Measurements from ENCODE around the gene SAMD9.
"Not testable (repeated sequence)": the region's sequence is repeated elsewhere in the genome, so short reads cannot be mapped to it uniquely, and the experiment has no call there.

The SAMD9 gene

DNA sequence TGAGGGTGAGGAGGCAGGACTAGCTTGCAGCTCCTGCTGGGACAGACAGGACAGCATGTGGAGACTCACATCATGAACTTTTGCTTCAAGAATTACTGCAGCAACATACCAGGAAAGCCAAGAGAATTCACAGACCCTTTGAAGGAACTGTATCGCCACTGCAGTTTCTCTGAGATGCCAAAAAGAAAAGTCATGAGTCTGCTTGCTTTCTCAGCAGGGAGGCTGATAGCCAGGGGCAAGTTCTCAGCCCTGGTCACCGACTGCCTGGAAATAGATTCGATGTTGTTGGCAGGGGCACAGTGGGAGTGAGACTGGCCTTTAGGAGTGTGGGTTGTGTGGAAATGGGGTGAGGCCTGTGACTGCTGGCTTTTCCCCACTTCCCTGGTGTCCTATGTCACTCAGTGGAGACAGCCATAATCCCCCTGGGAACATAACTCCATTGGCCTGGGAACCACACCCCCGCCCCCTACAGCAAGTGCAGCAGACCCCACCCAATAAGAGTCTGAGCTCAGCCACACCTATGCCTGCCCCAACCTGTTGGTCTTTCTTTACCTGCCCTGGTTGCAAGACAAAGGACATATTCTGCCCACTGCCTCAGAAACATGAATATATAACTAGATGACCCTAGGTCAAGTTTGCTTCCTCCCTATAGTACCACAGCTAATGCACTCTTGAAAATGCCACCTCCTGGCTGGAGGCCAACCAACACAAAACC is 1.6 kb upstream of the SAMD9 start:
- no peak for DNase-seq

DNA sequence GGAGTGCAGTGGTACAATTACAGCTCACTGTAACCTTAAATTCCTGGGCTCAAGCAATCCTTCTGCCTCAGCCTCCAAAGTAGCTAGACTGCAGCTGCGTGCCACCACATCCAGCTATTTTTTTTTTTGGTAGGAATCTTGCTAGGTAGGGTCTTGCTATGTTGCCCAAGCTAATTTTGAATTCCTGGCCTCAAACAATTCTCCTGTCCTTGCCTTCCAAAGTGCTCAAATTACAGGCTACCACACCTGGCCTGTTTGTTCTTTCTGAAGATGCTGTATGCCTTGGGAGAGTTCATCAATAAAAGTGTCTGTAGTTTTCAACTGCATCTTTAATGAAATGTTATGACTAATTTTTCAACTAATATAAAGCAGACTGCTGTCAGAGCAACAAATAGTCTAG is 452 bp downstream of the SAMD9 start:
- peak; percentile 71 for DNase-seq

DNA sequence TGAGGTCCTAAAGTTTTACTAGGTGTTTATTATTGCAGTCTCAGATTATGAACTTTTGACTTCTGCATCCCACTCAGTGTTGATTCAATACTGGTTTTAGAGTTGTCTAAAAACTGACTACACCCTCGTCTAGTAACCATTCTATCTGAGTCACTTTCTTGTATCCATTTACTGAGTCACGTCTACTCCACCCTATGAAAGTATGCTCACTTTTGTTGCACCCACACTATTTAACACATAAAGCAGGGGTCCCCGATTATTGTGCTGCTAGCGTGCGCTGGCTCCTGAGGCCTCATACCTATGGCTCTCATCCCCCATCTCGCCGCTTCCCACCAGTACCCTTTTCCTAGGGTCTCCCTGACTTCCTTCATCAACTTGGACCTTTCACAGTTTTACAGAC is 2.0 kb downstream of the SAMD9 start:
- DNase-seq = no peak

DNA sequence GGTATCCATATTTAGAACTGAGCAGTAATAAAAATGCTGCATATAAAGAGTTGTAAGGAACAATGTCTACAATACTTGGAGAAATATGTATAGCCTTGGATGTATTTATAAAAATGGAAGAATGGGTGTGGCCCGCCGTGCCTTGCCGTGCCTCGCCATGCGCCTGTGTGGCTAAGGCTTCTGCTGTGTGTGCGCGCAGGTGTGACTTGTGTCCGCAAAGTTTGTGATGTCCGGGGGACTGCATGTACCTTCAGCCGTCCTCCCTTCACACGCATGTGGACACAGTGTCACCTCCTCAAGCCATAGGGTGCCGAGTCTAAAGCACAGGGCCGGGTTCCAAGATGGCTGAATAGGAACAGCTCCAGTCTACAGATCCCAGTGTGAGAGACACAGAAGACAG is 9.8 kb downstream of the SAMD9 start:
- DNase-seq = no peak

DNA sequence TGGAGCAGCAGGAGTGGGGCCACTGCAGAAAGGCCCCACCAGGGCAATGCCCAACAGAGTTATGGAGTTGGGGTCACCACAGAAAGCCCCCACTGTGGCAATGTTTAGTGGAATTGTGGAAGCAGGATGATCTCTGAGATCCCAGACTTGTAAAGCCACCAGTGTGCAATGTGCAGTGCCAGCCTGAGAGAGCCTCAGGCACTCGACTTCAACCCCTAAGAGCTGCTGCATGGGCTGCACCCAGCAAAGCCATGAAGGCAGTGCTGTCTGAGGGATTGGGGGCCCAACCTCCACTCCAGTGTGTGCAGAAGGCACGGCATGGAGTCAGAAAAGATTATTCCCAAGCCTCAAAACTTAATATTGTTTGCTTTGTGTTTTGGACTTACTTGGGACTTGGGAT is 20.4 kb downstream of the SAMD9 start:
- DNase-seq = no peak

DNA sequence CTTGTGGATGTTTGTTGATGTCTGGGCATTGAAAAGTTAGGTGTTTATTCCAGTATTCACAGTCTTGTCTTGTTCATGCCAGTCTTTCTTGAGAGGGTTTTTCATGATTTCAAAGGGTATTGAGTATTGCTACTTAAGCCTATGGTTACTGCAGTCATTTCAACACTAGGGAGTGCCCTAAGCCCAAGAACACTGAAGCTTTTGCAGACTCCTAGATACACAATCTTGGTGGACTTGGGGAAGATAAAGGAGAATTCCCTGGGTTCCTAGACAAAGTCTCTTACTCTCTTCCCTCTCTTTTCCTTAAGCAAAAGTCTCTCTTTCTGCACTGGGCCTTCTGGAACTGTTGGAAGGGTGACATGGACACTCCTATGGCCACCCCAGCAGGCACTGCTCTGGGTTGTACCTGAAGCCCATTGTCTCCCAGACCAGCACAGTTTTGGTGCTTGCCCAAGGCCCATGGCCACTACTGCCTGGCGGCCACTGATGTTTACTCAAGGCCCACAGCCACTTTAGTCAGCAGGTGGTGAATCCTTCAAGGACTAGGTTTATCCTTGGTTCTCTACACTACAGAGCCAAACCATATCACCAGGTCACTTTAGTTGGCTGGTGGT is 24.9 kb downstream of the SAMD9 start:
- DNase-seq = peak; percentile 76

DNA sequence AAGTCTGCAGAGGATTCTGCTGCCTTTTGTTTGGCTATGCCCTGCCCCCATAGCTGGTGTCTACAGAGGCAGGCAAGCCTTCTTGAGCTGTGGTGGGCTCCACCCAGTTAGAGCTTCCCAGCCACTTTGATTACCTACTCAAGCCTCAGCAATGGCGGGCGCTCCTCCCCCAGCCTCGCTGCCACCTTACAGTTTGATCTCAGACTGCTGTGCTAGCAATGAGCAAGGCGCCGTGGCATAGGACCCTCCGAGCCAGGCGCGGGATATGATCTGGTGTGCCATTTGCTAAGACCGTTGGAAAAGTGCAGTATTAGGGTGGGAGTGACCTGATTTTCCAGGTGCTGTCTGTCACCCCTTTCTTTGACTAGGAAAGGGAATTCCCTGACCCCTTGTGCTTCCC is 44.4 kb downstream of the SAMD9 start:
- DNase-seq = not testable (repeated sequence)

DNA sequence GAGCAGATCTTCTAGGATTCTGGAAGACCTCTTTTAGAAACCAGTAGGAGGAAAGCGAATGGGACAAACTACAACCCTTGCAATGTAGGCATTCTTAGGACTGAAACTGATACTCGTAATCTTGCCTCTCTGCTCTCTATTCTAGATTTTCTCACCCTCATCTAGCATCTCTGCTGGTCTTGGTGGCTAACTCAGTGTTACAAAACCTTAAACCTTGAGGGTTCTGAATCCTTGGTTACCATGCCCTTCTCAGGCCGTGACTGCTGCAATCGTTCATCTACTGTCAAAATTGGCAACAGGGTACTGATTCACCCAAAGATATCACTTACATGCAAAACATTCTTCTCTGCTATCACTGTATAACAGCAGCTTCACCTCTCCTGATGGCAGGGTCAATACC is 55.2 kb downstream of the SAMD9 start:
- no peak for DNase-seq

DNA sequence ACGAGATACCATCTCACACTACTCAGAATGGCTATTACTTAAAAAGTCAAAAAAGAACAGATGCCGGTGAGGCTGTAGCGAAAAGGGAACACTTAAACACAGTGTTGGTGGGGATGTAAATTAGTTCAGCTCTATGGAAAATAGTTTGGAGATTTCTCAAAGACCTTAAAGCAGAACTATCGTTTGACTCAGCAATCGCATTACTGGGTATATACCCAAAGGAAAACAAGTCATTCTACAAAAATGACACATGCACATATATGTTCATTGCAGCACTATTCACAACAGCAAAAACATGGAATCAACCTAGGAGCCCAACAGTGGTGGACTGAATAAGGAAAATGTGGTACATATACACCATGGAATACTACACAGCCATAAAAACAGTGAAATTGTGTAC is 56.9 kb downstream of the SAMD9 start:
- DNase-seq = no peak

DNA sequence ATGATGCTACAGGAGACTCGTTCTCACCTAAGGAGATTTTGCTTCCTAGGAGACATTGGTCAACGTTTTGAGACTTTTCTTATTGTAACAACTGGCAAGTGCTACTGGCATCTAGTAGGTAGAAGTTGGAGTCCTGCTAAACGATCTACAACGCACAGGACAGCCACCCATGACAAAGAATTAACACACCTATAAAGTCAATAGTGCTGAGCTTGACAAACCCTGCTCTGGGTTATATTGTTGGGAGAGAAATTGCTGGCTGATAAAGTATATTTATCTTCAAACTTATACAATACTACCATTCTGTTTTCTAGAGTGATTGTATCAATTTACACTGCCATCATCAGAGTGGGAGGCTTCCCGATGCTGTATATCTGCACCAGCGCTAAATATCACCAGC is 57.8 kb downstream of the SAMD9 start:
- no peak for DNase-seq

DNA sequence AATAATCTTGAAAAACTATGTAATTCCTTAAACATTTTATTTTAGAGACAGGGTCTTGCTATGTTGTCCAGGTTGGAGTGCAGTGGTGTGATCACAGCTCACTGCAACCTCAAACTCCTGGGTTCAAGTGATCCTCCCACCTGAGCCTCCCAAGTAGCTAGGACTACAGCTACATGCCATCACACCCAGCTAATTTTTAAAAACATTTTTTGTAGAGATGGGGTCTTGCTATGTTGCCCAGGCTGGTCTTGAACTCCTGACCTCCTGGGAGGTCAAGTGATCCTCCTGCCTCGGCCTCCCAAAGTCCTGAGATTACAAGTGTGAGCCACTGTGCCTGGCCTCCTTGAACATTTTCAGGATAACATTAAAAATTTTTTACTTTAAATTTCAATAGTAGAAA is 61.2 kb downstream of the SAMD9 start:
- not testable (repeated sequence) for DNase-seq

DNA sequence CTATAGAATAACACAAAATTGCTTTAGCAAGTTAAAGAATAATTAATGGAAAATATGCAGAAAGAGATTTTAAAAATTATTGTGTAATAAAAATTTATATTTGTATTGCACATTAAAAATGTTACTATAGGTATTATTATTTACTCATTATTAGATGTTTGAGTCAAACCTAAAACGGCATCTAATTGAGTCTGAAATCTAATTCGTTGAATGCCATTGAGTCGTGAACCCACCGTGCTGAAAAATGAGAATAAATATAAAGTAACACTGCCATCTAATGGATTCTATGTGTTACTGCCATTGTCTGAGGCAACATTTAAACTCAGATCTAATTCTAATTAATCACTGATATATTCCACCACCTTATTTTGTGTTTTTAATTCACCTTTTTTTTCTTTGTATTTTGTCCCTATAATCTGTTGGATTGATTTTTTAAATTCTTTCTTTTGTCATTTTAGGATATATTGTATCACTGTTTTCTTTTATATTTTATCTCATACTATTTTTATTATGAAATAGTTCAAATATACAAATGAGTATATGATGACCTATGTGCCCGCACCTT is 62.2 kb downstream of the SAMD9 start:
- DNase-seq = peak; percentile 91

DNA sequence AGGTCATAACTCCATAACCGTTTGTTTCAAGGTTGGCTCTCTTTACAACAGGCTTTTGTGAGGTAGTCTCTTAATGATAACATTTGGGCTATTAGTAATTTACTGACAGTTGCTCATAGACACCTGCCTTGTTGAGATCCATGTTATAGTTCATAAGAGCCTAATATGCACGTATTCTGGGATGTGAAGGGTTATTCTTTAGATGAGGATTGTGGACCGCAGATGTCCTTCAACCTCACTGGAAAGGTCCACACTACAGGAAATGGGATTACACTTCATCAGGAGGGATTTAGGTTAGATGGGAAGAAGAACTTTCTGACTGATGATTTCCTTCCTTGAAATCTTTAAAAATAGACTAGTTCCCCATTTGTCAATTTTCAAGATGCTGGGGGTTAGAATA is 62.8 kb downstream of the SAMD9 start:
- DNase-seq = no peak

DNA sequence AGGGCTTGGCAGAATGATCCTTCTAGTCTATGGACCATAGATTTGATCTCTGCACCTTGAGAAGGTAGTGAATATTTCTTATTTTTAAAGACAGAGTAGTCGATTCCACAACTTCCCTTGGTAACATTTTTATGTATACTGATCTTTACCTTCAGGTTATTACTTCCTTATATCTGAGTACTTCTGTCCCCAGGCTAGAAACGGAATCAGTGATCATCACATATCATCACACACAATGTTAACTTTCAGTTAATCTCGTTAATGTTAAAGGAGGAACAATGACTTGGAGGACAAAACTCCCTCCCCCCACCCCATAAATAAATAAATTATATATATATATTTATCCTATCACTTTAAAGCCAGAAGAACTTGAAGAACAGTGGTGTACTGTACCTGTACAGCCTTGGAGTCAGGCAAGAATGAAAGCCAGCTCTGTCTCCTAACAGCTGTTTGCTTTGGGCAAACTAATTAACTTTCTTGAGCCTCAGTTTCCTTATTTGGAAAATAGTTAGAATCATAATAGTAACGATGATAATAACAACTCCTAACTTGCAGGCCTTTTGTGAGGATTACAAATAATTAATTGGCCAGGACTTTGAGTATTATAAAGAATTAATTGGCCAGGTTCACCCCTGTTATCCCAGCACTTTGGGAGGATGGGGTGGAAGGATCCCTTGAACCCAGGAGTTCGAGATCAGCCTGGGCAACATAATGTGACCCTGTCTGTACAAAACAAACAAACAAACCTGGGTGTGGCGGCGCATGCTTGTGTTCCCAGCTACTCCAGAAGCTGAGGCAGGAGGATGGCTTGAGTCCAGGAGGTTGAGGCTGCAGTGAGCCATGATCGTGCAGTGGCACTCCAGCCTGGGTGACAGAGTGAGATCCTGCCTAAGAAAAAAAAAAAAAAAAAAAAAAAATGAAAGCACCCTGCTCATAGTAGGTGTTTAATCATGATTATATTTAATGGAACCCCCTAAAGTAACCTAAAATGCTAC is 63.5 kb downstream of the SAMD9 start:
- peak; percentile 76 for DNase-seq

DNA sequence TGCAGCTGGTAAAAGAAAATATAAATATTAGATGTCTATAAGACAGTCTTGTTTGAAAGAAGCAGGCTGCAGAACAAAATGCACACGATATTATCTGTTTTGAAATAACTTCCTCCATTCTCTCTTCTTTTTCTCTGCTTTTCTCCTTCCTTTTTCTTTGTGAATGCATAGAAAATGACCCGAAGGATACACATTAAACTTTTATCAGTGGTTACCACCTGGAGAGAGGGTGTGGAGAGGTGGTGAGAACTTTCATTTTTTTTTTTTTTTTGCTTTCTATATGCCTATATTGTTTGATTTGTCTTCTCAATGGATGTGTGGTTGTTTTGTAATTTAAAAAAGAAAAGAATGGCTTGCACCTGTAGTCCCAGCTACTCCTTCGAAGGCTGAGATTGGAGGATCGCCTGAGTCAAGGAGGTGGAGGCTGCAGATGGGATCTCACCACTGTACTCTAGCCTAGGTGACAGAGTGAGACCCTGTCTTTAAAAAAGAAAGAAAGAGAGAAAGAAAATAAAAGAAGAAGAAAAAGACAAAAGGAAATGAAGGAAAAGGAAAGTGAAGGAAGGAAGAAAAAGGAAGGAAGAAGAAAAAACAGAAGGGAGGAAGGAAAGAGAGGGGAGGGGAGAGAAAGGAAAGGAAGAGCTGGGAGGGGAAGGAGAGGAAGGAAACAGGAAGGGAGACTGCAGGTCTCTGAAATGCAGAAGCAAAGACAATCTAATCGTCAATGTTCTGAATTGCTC is 64.4 kb downstream of the SAMD9 start:
- peak; percentile 83 for DNase-seq

DNA sequence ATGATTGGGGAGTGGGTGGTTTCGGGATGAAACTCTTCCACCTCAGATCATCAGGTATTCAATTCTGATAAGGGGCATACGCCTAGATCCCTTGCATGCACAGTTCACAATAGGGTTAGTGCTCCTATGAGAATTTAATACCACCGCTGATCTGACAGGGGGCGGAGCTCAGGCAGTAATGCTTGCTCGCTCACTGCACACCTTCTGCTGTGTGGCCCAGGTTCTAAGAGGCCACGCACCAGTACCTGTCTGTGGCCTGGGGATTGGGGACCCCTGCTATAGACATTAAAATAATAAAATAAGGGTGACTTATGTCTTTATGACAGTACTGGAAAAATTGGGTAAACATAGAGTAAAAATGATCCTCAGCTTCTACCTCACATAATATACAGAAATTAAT is 66.1 kb downstream of the SAMD9 start:
- no peak for DNase-seq
